ENCODE measurements around the gene EMX1.

Gene EMX1

DNA sequence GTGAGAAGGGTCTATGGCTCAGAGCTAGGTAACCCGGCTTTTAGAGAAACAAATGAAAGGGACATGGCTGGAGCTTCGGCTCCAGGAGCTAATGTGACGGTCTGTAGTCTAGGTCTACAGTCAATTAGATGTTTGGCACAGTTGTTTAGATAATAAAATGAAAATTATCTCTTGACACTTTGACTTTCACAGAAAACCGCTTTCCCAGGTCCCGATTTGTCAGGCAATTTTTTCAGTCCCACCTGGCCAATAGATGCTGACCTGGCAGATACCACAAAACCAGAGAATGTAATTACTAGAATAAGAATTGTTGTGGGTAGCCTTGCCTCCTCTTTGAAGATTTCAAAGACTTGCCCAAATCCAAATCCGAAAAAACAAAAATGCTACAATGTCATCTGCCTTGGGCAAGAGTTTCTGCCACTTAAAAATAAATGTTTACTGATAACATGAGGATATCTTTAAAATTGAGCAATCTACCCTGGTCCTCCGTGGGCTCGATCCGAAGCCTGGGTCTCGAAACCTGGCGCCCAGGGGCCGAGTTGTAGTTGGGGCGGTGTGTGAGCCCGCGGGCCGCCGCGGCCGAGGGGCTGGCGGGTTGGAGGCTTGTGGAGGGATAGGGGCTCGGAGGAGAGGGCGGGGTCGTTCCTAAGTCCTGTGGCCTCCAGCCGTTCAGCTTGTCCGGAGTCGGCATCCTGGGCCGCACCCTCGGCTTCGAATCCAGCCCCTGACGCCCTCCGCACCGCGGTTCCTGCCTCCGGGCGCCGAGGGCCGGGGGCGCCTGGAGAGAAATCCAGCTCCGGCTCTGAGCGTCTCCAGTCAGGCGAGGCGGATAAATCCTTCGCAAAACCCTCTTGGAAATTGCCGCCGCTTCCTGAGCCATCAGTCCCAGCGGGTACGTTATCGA is 2.3 kb downstream of the EMX1 start:
- no peak for DNase-seq (ENCODE audit: extremely low read depth, low read depth)
- H3K4me3 ChIP-seq (replicated peaks; ENCODE audit: low read depth, low read length) = no peak overlapping the region
- TF ChIP-seq, protein P1, sequence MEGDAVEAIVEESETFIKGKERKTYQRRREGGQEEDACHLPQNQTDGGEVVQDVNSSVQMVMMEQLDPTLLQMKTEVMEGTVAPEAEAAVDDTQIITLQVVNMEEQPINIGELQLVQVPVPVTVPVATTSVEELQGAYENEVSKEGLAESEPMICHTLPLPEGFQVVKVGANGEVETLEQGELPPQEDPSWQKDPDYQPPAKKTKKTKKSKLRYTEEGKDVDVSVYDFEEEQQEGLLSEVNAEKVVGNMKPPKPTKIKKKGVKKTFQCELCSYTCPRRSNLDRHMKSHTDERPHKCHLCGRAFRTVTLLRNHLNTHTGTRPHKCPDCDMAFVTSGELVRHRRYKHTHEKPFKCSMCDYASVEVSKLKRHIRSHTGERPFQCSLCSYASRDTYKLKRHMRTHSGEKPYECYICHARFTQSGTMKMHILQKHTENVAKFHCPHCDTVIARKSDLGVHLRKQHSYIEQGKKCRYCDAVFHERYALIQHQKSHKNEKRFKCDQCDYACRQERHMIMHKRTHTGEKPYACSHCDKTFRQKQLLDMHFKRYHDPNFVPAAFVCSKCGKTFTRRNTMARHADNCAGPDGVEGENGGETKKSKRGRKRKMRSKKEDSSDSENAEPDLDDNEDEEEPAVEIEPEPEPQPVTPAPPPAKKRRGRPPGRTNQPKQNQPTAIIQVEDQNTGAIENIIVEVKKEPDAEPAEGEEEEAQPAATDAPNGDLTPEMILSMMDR (IDR thresholded peaks at IDR 0.05; ENCODE audit: low read depth, low read length, missing control alignments) = no peak

DNA sequence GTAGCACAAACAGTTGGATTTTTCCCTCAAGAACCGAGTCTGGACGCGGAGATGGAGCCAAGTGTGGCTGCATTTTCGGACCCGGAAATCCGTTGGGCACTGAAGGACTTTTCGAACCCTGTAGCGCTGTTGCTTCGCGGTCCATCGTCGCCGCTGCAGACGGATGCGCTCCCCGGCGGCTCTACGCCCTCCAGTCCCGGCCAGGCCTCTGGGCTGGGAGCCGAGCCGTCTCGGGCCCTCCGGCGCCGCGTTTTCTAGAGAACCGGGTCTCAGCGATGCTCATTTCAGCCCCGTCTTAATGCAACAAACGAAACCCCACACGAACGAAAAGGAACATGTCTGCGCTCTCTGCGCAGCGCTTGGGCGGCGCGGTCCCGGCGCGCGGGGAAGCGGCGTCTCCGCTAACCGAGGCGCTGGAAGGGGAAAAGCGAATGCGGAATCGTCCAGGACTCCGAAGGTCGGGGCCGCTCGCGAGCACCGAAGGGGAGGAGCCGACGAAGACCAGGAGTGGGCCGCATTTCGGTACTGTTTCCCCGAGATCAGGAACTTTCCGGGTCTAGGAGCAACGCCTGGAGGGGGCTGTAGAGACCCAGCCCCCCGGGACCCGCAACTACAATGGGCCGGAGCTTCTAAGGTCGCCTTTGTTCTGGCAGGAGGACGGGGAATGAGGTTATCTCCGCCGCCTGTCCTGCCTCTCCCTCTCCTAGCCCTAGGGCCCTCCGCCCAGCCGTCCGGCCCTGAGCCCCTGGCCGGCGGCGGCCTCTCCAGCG is 3.2 kb downstream of the EMX1 start:
- H3K4me3 ChIP-seq (replicated peaks; ENCODE audit: low read depth, low read length) = no peak overlapping the region
- no peak for DNase-seq (ENCODE audit: extremely low read depth, low read depth)
- TF ChIP-seq, protein P1 (IDR thresholded peaks at IDR 0.05; ENCODE audit: low read depth, low read length, missing control alignments) = no peak

DNA sequence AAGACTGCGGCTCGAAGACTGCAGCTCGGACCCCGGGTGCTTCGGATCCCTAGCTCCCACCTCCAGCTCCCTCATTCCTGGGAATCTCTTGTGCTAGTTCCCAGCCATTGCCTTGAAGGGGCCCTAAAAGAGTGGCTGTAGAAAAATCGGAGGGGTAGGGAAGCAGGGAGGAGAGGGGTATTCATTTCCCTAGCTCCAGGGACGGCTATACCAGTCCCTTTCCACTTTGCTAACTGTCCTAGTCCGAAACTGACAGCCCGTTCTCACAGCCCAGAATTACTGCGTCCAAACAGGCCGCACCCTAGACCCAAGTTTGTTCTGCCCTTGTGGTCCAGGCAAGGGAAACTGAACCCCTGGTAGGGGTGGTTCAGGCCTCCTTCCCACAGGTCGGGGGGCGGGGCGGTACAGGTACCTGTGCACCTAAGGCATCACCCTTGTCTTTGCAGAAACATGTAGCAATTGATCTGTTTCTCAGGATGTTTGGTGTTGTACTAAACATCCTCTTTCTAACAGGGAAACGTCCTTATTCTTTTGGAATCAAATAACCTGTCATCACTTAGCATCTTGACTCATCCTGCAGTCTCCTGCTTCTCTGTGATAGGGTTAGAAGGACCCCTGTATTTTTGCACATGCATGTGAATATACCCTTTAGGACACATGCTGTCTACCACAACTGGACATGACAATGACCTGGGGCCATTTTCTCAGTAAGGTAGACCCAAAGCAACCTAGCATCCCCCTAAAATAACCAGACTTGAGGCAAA is 4.0 kb downstream of the EMX1 start:
- DNase-seq (ENCODE audit: extremely low read depth, low read depth) = no peak
- TF ChIP-seq, protein P1 (IDR thresholded peaks at IDR 0.05; ENCODE audit: low read depth, low read length, missing control alignments) = no peak
- H3K4me3 ChIP-seq (replicated peaks; ENCODE audit: low read depth, low read length) = no peak overlapping the region

DNA sequence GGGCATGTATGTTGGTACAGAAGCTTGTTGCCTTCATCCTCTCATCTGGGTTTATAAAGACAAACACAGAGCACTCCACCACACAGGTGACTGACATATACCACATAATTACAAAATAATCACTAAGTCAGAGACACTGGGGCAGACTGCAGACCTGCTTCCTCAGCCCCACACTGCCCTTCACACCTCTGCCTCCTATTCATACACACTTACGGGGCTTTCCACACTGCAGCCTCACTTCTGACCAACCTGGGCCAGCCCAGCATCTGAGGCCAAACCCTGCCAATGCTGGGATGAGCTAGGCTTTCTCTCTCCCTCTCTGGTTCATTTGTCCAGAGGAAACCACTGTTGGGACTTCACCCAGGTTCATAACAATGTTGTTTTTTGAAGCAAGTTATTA is 4.5 kb downstream of the EMX1 start:
- TF ChIP-seq, protein P1 (IDR thresholded peaks at IDR 0.05; ENCODE audit: low read depth, low read length, missing control alignments) = no peak

DNA sequence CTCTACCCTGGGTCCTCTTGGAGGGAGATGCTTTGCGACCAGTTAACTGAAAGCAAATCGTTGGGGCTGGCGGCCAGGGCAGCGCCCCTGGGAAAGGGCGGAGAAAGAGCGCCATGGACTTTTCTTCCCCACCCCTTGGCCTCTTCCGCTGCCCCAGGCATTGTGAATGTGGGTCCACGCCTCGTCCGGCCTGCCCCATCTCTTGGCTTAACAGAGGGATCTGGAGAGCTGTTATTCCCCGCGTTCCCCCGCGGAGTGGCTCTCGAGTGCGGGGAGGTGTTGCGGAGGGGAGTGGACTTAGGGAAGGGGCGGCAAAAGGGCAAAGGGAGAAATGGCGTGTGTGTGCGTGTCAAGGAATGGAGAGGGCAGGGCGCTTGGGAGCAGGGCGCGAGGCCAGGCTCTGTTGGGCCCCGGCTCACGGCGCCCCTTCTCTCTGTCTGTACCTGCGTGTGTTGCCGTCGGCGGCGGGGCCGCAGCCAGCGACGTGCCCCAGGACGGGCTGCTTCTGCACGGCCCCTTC is 6.6 kb downstream of the EMX1 start:
- no peak overlapping the region for H3K4me3 ChIP-seq (replicated peaks; ENCODE audit: low read depth, low read length)
- DNase-seq (ENCODE audit: extremely low read depth, low read depth) = no peak
- TF ChIP-seq, protein P1 (IDR thresholded peaks at IDR 0.05; ENCODE audit: low read depth, low read length, missing control alignments) = no peak

More for the DNA sequence above, 4.5 kb downstream of the EMX1 start:
- no peak for DNase-seq (ENCODE audit: extremely low read depth, low read depth)
- H3K4me3 ChIP-seq (replicated peaks; ENCODE audit: low read depth, low read length) = no peak overlapping the region
